Endothelial cell (in vitro differentiated cells): ENCODE data around the gene STATH. TPM values are rescaled to one million over a fixed set of nuclear protein-coding genes. Genes with fewer than 3 reads are reported as not detected.
"Not testable (repeated sequence)": the region's sequence is repeated elsewhere in the genome, so short reads cannot be mapped to it uniquely, and the experiment has no call there.

Experiments used
- DNase-seq: peaks from one replicate; pipeline ENCODE4 v3.0.0; 2021; ENCODE audit warnings: low spot score
- H3K27ac Mint-ChIP-seq: one replicate; pipeline ENCODE4 v1.8.0; 2021; ENCODE audit warnings: mixed read lengths, inconsistent platforms; ENCODE audit not compliant: unreplicated experiment
- H3K27me3 Mint-ChIP-seq: one replicate; pipeline ENCODE4 v1.8.0; 2021; ENCODE audit warnings: mild to moderate bottlenecking, moderate library complexity, mixed read lengths, inconsistent platforms; ENCODE audit not compliant: unreplicated experiment
- H3K36me3 Mint-ChIP-seq: one replicate; pipeline ENCODE4 v1.8.0; 2021; ENCODE audit warnings: mild to moderate bottlenecking, low read depth, mixed read lengths, inconsistent platforms; ENCODE audit not compliant: unreplicated experiment
- H3K4me1 Mint-ChIP-seq: one replicate; pipeline ENCODE4 v1.8.0; 2021; ENCODE audit warnings: mild to moderate bottlenecking, mixed read lengths, inconsistent platforms; ENCODE audit not compliant: unreplicated experiment
- H3K4me3 Mint-ChIP-seq: one replicate; pipeline ENCODE4 v1.8.0; 2021; ENCODE audit warnings: mild to moderate bottlenecking, mixed read lengths, inconsistent platforms; ENCODE audit not compliant: unreplicated experiment
- H3K9me3 Mint-ChIP-seq: one replicate; pipeline ENCODE4 v1.8.0; 2021; ENCODE audit warnings: mixed read lengths, inconsistent platforms; ENCODE audit not compliant: unreplicated experiment
- CTCF ChIP-seq: fragments of 200-600 bp; sonication (generic); IDR thresholded peaks from one replicate; pipeline ENCODE4 v1.5.0; 2021; ENCODE audit warnings: antibody characterized with exemption; ENCODE audit not compliant: unreplicated experiment
- total RNA-seq: library from RNA; stranded (reverse); fragmentation: NEBNext Ultra II Directional; extraction: Animal tissue kit (Norgen Biotek cat#: 25700); gene quantifications from one replicate; pipeline ENCODE4 v1.2.1, GENCODE V29; 2021; ENCODE audit not compliant: unreplicated experiment

The STATH gene
- total RNA-seq, 1 donor from 2014 or later = not detected

- no peak for TF ChIP-seq CTCF
- no peaks in the 10 kb centered on the region for H3K4me1 Mint-ChIP-seq
- H3K4me3 Mint-ChIP-seq = no peak overlapping the region
- no peak overlapping the region for H3K27ac Mint-ChIP-seq
- no peaks in the 10 kb centered on the region for H3K36me3 Mint-ChIP-seq
- DNase-seq = no peak
- no peaks in the 10 kb centered on the region for H3K9me3 Mint-ChIP-seq
- no peaks in the 10 kb centered on the region for H3K27me3 Mint-ChIP-seq
Observed at GRCh38 chr4:70023218-70023617, 27.5 kb downstream of the STATH start.

- TF ChIP-seq CTCF = no peak
- Mint-ChIP-seq H3K4me1 (no peaks in the 10 kb centered on the region), H3K4me3 (no peak overlapping the region), H3K27ac (no peak overlapping the region), H3K36me3 (no peaks in the 10 kb centered on the region), H3K27me3 (no peaks in the 10 kb centered on the region), H3K9me3 (no peaks in the 10 kb centered on the region)
- no peak for DNase-seq
Observed at GRCh38 chr4:70027011-70027410, 31.2 kb downstream of the STATH start.

GRCh38 chr4:70028159-70028558, 32.4 kb downstream of the STATH start, which contains the start of gene HTN3:
Gene HTN3 (plus strand): TSS chr4:70028459. CDS start chr4:70030741, 2,282 bp downstream.
- not testable (repeated sequence) for H3K9me3 Mint-ChIP-seq, H3K4me1 Mint-ChIP-seq, H3K4me3 Mint-ChIP-seq, H3K36me3 Mint-ChIP-seq, H3K27ac Mint-ChIP-seq, H3K27me3 Mint-ChIP-seq, DNase-seq

GRCh38 chr4:70037559-70037958, 41.8 kb downstream of the STATH start:
- H3K36me3 Mint-ChIP-seq = not testable (repeated sequence)

GRCh38 chr4:70039928-70040327, 44.2 kb downstream of the STATH start:
- not testable (repeated sequence) for H3K4me3 Mint-ChIP-seq, H3K27me3 Mint-ChIP-seq, H3K27ac Mint-ChIP-seq, H3K36me3 Mint-ChIP-seq, H3K4me1 Mint-ChIP-seq, DNase-seq, H3K9me3 Mint-ChIP-seq

More at GRCh38 chr4:70037559-70037958, 41.8 kb downstream of the STATH start:
- not testable (repeated sequence) for DNase-seq, H3K9me3 Mint-ChIP-seq, H3K4me1 Mint-ChIP-seq, H3K4me3 Mint-ChIP-seq, H3K27me3 Mint-ChIP-seq, H3K27ac Mint-ChIP-seq

GRCh38 chr4:70041652-70042286, 46.0 kb downstream of the STATH start:
- no peak for TF ChIP-seq CTCF
- H3K27me3 Mint-ChIP-seq = no peaks in the 10 kb centered on the region
- H3K4me1 Mint-ChIP-seq = no peaks in the 10 kb centered on the region
- no peak for DNase-seq
- no peak overlapping the region for H3K27ac Mint-ChIP-seq
- no peak overlapping the region for H3K4me3 Mint-ChIP-seq
- H3K9me3 Mint-ChIP-seq = peaks cover 4% of the 10 kb centered on the region
- H3K36me3 Mint-ChIP-seq = no peaks in the 10 kb centered on the region

- H3K4me3 Mint-ChIP-seq, H3K36me3 Mint-ChIP-seq, H3K27me3 Mint-ChIP-seq, H3K27ac Mint-ChIP-seq, H3K4me1 Mint-ChIP-seq, H3K9me3 Mint-ChIP-seq, DNase-seq: not testable (repeated sequence)
Observed at GRCh38 chr4:70050138-70050537, 54.4 kb downstream of the STATH start, which contains the start of gene HTN1. Gene HTN1 (plus strand): TSS chr4:70050438. CDS start chr4:70053077, 2,639 bp downstream.
